Measurements from ENCODE around the gene PEMT.

PEMT gene

GRCh38 chr17:17531156-17531555 lies 60.4 kb downstream of the PEMT start:
- Histone ChIP-seq H3K27me3 (replicated peaks; ENCODE audit: control insufficient read depth, insufficient read depth, low read length) (no peaks in the 10 kb centered on the region), H3K4me3 (replicated peaks; ENCODE audit: low read depth, low read length) (no peak overlapping the region), H3K36me3 (ENCODE audit: control insufficient read depth, insufficient read depth, low read length) (no peaks in the 10 kb centered on the region)
- no peak for TF ChIP-seq CTCF (IDR thresholded peaks at IDR 0.05; ENCODE audit: insufficient read depth, low read length, poor library complexity, severe bottlenecking)
- no peak for DNase-seq (ENCODE audit: extremely low read depth, insufficient read length)

- Histone ChIP-seq H3K36me3 (ENCODE audit: control insufficient read depth, insufficient read depth, low read length) (no peaks in the 10 kb centered on the region), H3K27me3 (replicated peaks; ENCODE audit: control insufficient read depth, insufficient read depth, low read length) (no peaks in the 10 kb centered on the region), H3K4me3 (replicated peaks; ENCODE audit: low read depth, low read length) (no peak overlapping the region)
- TF ChIP-seq CTCF (IDR thresholded peaks at IDR 0.05; ENCODE audit: insufficient read depth, low read length, poor library complexity, severe bottlenecking) = no peak
- DNase-seq (ENCODE audit: extremely low read depth, insufficient read length) = no peak
Observed at GRCh38 chr17:17528696-17529652, 62.5 kb downstream of the PEMT start.

GRCh38 chr17:17527956-17528500 lies 63.5 kb downstream of the PEMT start:
- DNase-seq (ENCODE audit: extremely low read depth, insufficient read length) = no peak
- H3K27me3 ChIP-seq (replicated peaks; ENCODE audit: control insufficient read depth, insufficient read depth, low read length) = no peaks in the 10 kb centered on the region
- no peaks in the 10 kb centered on the region for H3K36me3 ChIP-seq (ENCODE audit: control insufficient read depth, insufficient read depth, low read length)
- H3K4me3 ChIP-seq (replicated peaks; ENCODE audit: low read depth, low read length) = no peak overlapping the region
- TF ChIP-seq CTCF (IDR thresholded peaks at IDR 0.05; ENCODE audit: insufficient read depth, low read length, poor library complexity, severe bottlenecking) = no peak

GRCh38 chr17:17527534-17527933 lies 64.0 kb downstream of the PEMT start:
- no peaks in the 10 kb centered on the region for H3K27me3 ChIP-seq (replicated peaks; ENCODE audit: control insufficient read depth, insufficient read depth, low read length)

GRCh38 chr17:17526369-17526768 lies 65.1 kb downstream of the PEMT start:
- Histone ChIP-seq H3K36me3 (ENCODE audit: control insufficient read depth, insufficient read depth, low read length) (no peaks in the 10 kb centered on the region), H3K4me3 (replicated peaks; ENCODE audit: low read depth, low read length) (no peak overlapping the region), H3K27me3 (replicated peaks; ENCODE audit: control insufficient read depth, insufficient read depth, low read length) (no peaks in the 10 kb centered on the region)
- DNase-seq (ENCODE audit: extremely low read depth, insufficient read length) = no peak
- TF ChIP-seq CTCF (IDR thresholded peaks at IDR 0.05; ENCODE audit: insufficient read depth, low read length, poor library complexity, severe bottlenecking) = no peak

More at GRCh38 chr17:17527534-17527933, 64.0 kb downstream of the PEMT start:
- no peak for TF ChIP-seq CTCF (IDR thresholded peaks at IDR 0.05; ENCODE audit: insufficient read depth, low read length, poor library complexity, severe bottlenecking)
- no peak for DNase-seq (ENCODE audit: extremely low read depth, insufficient read length)
- H3K4me3 ChIP-seq (replicated peaks; ENCODE audit: low read depth, low read length) = no peak overlapping the region
- H3K36me3 ChIP-seq (ENCODE audit: control insufficient read depth, insufficient read depth, low read length) = no peaks in the 10 kb centered on the region
